Stimulated activated naive CD8-positive, alpha-beta T cell treated with anti-CD3 and anti-CD28 coated beads, Interleukin-15, Interleukin-2, amounts not matched to agents 100 ng/mL and 50 ng/mL, for 24 hours (primary cell): ENCODE measurements around the gene DLGAP5.
A peak's percentile ranks its signal among the peaks of the same experiment; 100 is the strongest.

Source experiments
- H3K27ac Mint-ChIP-seq: one replicate; pipeline ENCODE4 v1.8.0; 2021; ENCODE audit warnings: mild to moderate bottlenecking, mixed read lengths
- H3K27me3 Mint-ChIP-seq: one replicate; pipeline ENCODE4 v1.8.0; 2021; ENCODE audit warnings: mixed read lengths
- H3K36me3 Mint-ChIP-seq: one replicate; pipeline ENCODE4 v1.8.0; 2021; ENCODE audit warnings: low read depth, mixed read lengths
- H3K4me1 Mint-ChIP-seq: one replicate; pipeline ENCODE4 v1.8.0; 2021; ENCODE audit warnings: low read depth, mixed read lengths
- H3K4me3 Mint-ChIP-seq: one replicate; pipeline ENCODE4 v1.8.0; 2021; ENCODE audit warnings: mild to moderate bottlenecking, mixed read lengths
- H3K9me3 Mint-ChIP-seq: one replicate; pipeline ENCODE4 v1.8.0; 2021; ENCODE audit warnings: mixed read lengths

Gene DLGAP5

GRCh38 chr14:55191203-55192053 lies at the start of gene DLGAP5:
Gene DLGAP5, minus strand, starts transcription at chr14:55191585. Its CDS starts 2,406 bp downstream, at chr14:55189179.
- Mint-ChIP-seq H3K36me3 (peaks cover 9% of the 10 kb centered on the region), H3K9me3 (no peaks in the 10 kb centered on the region), H3K4me1 (peaks cover 25% of the 10 kb centered on the region), H3K27ac (peak within 1 kb of the TSS; percentile 91), H3K4me3 (peak within 1 kb of the TSS; percentile 99), H3K27me3 (no peaks in the 10 kb centered on the region)

- H3K4me3 Mint-ChIP-seq: no peak overlapping the region
- no peak overlapping the region for H3K27ac Mint-ChIP-seq
- H3K27me3 Mint-ChIP-seq: peaks cover 11% of the 10 kb centered on the region
- H3K4me1 Mint-ChIP-seq: no peaks in the 10 kb centered on the region
- no peaks in the 10 kb centered on the region for H3K9me3 Mint-ChIP-seq
- no peaks in the 10 kb centered on the region for H3K36me3 Mint-ChIP-seq
These were observed 49.3 kb upstream of the DLGAP5 start for GRCh38 chr14:55240526-55241178.

GRCh38 chr14:55239320-55239719 lies 47.9 kb upstream of the DLGAP5 start:
- Mint-ChIP-seq H3K27me3 (peaks cover 22% of the 10 kb centered on the region), H3K9me3 (no peaks in the 10 kb centered on the region), H3K36me3 (no peaks in the 10 kb centered on the region), H3K4me1 (no peaks in the 10 kb centered on the region), H3K4me3 (no peak overlapping the region), H3K27ac (no peak overlapping the region)

- Mint-ChIP-seq H3K27me3 (peaks cover 22% of the 10 kb centered on the region), H3K4me1 (no peaks in the 10 kb centered on the region), H3K36me3 (no peaks in the 10 kb centered on the region), H3K27ac (no peak overlapping the region), H3K4me3 (no peak overlapping the region), H3K9me3 (no peaks in the 10 kb centered on the region)
These were observed 46.8 kb upstream of the DLGAP5 start for GRCh38 chr14:55238019-55238680.

- H3K36me3 Mint-ChIP-seq: no peaks in the 10 kb centered on the region
- H3K27me3 Mint-ChIP-seq: peaks cover 24% of the 10 kb centered on the region
- H3K4me3 Mint-ChIP-seq: no peak overlapping the region
- no peaks in the 10 kb centered on the region for H3K4me1 Mint-ChIP-seq
- no peak overlapping the region for H3K27ac Mint-ChIP-seq
- no peaks in the 10 kb centered on the region for H3K9me3 Mint-ChIP-seq
These were observed 42.2 kb upstream of the DLGAP5 start for GRCh38 chr14:55233591-55233990.

- Mint-ChIP-seq H3K27ac (no peak overlapping the region), H3K9me3 (peaks cover 9% of the 10 kb centered on the region), H3K36me3 (peaks cover 8% of the 10 kb centered on the region), H3K27me3 (peaks cover 17% of the 10 kb centered on the region), H3K4me1 (no peaks in the 10 kb centered on the region), H3K4me3 (no peak overlapping the region)
These were observed 36.9 kb upstream of the DLGAP5 start for GRCh38 chr14:55228261-55228660.

GRCh38 chr14:55223364-55223763 lies 32.0 kb upstream of the DLGAP5 start:
- Mint-ChIP-seq H3K4me3 (no peak overlapping the region), H3K4me1 (no peaks in the 10 kb centered on the region), H3K9me3 (peaks cover 9% of the 10 kb centered on the region), H3K27ac (no peak overlapping the region), H3K36me3 (peaks cover 8% of the 10 kb centered on the region), H3K27me3 (peaks cover 8% of the 10 kb centered on the region)

- Mint-ChIP-seq H3K27ac (no peak overlapping the region), H3K27me3 (peaks cover 4% of the 10 kb centered on the region), H3K36me3 (peaks cover 4% of the 10 kb centered on the region), H3K4me1 (no peaks in the 10 kb centered on the region), H3K9me3 (peaks cover 9% of the 10 kb centered on the region), H3K4me3 (no peak overlapping the region)
These were observed 30.6 kb upstream of the DLGAP5 start for GRCh38 chr14:55221968-55222367.

GRCh38 chr14:55221186-55221585 lies 29.8 kb upstream of the DLGAP5 start:
- H3K27me3 Mint-ChIP-seq: peaks cover 4% of the 10 kb centered on the region

GRCh38 chr14:55220230-55220629 lies 28.8 kb upstream of the DLGAP5 start:
- Mint-ChIP-seq H3K36me3 (no peaks in the 10 kb centered on the region), H3K4me1 (no peaks in the 10 kb centered on the region), H3K9me3 (no peaks in the 10 kb centered on the region), H3K4me3 (no peak overlapping the region), H3K27ac (no peak overlapping the region), H3K27me3 (peaks cover 4% of the 10 kb centered on the region)

More at GRCh38 chr14:55221186-55221585, 29.8 kb upstream of the DLGAP5 start:
- Mint-ChIP-seq H3K36me3 (peaks cover 1% of the 10 kb centered on the region), H3K4me1 (no peaks in the 10 kb centered on the region), H3K27ac (no peak overlapping the region), H3K4me3 (no peak overlapping the region), H3K9me3 (peaks cover 6% of the 10 kb centered on the region)

- Mint-ChIP-seq H3K4me1 (peaks cover 4% of the 10 kb centered on the region), H3K9me3 (no peaks in the 10 kb centered on the region), H3K4me3 (no peak overlapping the region), H3K36me3 (no peaks in the 10 kb centered on the region), H3K27ac (no peak overlapping the region), H3K27me3 (no peaks in the 10 kb centered on the region)
These were observed 21.2 kb upstream of the DLGAP5 start for GRCh38 chr14:55212634-55213033.

GRCh38 chr14:55207832-55208231 lies 16.4 kb upstream of the DLGAP5 start:
- Mint-ChIP-seq H3K36me3 (no peaks in the 10 kb centered on the region), H3K27me3 (no peaks in the 10 kb centered on the region), H3K27ac (no peak overlapping the region), H3K9me3 (no peaks in the 10 kb centered on the region), H3K4me1 (no peaks in the 10 kb centered on the region), H3K4me3 (no peak overlapping the region)

- Mint-ChIP-seq H3K4me3 (no peak overlapping the region), H3K4me1 (no peaks in the 10 kb centered on the region), H3K27me3 (no peaks in the 10 kb centered on the region), H3K27ac (no peak overlapping the region), H3K9me3 (no peaks in the 10 kb centered on the region), H3K36me3 (no peaks in the 10 kb centered on the region)
These were observed 14.8 kb upstream of the DLGAP5 start for GRCh38 chr14:55206175-55206693.

GRCh38 chr14:55201219-55202101 lies 10.1 kb upstream of the DLGAP5 start:
- Mint-ChIP-seq H3K36me3 (no peaks in the 10 kb centered on the region), H3K4me1 (no peaks in the 10 kb centered on the region), H3K27me3 (peaks cover 4% of the 10 kb centered on the region)

More at GRCh38 chr14:55201219-55202101, 10.1 kb upstream of the DLGAP5 start:
- no peak overlapping the region for H3K4me3 Mint-ChIP-seq
- H3K27ac Mint-ChIP-seq: no peak overlapping the region
- H3K9me3 Mint-ChIP-seq: no peaks in the 10 kb centered on the region
